ENCODE results near the gene ZNF740.

Gene ZNF740

DNA sequence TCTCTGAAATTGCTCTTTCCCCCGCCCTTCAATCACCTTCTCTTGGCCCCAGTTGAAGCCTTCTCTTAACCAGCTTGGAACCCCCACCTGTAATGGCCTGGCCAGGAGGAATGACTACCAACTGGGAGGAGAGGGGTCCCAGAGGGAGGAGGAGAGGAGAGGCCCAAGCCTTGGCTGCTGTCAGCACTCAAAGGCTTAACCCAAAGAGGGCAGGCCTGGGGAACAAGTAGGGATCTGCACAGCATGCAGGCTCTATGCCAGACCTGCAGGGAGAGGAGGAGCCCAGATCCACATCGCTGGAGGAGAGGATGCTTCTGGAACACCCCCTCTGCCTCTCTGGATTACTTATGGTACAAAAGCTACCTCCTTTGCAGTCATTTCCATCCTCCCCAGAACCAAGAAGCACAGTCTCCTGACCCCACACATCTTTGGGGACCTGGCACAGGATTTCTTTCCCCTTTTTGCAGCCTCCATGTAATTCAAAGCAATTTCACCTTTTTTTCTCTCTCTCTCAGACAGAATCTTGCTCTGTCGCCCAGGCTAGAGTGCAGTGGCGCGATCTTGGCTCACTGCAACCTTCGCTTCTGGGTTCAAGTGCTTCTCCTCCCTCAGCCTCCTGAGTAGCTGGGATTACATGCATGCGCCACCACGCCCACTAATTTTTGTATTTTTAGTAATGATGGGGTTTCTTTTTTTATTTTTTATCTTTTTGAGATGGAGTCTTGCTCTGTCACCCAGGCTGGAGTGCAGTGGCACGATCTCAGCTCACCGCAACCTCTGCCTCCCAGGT, 45.3 kb downstream of the ZNF740 start:
- FAIRE-seq (no peak), DNase-seq (ENCODE audit: low spot score) (no peak)

DNA sequence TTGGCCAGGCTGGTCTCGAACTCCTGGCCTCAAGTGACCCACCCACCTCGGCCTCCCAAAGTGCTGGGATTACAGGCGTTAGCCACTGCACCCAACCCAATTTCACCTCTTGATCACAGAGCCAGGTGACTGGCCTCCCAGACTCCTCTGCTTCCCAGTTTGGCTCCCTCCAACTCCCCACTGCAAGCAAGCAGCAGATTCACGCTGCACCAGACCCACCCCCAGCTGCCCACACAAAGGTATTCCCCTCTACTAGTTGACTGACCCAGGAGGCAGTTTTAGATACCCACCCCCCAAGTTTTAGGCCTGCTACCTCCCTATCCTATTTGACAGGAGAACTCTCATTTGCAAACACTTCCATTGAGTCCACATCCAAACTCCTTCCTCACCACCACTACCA, 46.3 kb downstream of the ZNF740 start:
- DNase-seq (ENCODE audit: low spot score) (no peak), FAIRE-seq (no peak)

DNA sequence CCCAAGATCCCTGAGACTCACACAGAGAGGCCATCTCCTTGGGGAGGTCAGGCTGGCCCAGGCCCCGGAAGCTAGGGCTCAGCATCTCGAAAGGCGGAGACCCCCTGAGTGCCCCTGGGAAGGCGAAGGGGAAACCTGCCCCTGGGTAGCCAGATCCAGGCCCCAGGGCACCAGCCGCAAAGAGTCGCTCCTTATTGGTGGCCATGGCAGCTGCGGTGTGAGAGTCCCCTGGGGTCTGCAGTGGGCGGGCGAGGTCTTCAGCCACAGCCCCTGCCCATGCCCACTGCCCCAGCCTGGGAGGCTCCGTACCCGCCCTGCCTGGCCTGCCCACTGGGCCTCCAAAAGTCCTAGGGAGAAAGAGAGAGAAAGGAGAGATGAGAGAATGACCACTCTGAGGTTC, 46.8 kb downstream of the ZNF740 start:
- DNase-seq (ENCODE audit: low spot score) (no peak), FAIRE-seq (no peak)

DNA sequence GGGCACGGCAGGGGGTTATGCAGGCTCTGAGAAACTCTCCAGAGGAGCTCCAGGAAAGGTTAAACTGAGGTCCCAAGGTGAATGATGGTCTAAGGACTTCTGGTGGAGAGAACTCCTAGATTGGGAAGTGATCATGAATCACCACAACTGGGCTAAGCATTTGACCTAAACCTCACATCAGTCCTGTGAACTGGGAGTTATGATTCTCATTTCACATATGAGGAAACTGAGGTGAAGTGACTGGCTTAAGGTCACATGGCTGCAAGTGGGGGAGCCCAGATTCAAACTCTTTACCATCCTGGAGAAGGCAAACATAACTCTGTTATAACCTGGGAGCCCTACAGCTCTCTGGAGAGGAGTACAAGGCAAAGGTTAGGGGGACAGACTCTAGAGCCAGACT, 47.3 kb downstream of the ZNF740 start:
- FAIRE-seq (no peak), DNase-seq (ENCODE audit: low spot score) (no peak)

DNA sequence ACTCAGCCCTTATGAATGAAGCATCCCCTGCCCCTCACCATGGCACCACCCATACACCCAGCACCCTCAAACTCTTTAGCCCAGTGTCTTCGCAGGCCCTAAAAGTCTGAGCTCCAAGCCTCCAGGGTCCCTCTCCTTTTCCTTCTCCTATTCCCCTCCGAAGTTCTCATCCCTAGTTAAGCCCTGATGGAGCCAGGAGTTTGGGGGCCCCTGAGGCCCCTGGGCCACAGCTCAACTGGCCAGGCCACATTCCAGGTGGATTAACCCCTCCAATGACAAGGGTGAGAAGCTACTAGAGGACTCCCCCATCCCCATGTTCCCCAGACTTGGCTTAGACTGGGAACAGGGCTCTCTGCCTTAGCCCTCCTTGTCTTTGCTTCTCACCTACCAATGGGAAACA, 48.9 kb downstream of the ZNF740 start:
- DNase-seq (ENCODE audit: low spot score) (no peak), FAIRE-seq (no peak)

DNA sequence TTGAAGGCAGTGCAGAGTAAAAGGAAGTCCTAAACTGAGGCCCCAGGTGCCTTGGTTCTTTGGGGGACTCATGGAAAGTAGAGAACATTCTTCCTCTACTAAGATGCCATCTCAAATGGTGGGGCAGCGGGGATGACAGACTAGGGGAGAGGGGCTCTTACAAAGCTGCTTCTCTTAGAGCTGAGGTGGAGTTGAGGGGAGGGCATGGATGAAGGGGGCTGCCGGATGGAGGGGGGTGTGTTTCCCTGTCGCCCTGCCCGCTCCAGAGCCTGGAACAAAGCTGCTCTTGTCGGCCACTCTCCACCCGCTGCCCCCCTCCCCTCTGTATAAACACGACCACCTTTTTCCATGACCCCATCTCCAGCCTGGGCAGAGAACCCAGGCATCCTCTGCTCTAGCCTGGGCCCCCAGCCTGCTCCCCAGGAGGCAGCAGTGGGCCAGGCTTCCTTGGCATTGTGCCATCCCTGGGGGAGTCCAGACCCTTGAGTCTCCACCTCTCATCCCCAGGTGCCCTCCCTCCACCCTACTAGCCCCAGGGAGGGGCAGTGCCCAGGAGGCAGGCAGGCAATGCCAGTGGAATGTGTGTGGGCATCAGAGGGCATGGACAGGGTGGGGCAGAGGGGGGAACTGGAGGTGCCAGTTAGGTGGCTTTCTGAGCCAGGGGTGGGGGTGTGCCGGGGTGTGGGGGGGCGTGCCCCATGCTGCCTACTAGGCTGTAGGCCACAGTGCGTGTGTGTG, 49.8 kb downstream of the ZNF740 start:
- FAIRE-seq (no peak), DNase-seq (ENCODE audit: low spot score) (no peak)

DNA sequence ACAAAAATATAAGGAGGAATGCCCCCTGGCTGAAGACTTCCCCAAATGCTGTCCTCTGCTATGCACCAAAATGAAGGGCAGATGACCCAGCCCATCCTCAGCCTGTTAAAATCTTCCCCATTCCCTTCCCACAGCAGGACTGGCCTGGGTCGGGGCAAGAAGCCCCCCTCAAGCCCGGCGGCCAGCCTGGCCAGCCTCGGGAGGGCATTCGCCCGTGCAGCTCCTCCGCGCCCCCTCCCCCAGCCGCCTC, 51.1 kb downstream of the ZNF740 start:
- FAIRE-seq, result no peak
- DNase-seq (ENCODE audit: low spot score), result no peak

DNA sequence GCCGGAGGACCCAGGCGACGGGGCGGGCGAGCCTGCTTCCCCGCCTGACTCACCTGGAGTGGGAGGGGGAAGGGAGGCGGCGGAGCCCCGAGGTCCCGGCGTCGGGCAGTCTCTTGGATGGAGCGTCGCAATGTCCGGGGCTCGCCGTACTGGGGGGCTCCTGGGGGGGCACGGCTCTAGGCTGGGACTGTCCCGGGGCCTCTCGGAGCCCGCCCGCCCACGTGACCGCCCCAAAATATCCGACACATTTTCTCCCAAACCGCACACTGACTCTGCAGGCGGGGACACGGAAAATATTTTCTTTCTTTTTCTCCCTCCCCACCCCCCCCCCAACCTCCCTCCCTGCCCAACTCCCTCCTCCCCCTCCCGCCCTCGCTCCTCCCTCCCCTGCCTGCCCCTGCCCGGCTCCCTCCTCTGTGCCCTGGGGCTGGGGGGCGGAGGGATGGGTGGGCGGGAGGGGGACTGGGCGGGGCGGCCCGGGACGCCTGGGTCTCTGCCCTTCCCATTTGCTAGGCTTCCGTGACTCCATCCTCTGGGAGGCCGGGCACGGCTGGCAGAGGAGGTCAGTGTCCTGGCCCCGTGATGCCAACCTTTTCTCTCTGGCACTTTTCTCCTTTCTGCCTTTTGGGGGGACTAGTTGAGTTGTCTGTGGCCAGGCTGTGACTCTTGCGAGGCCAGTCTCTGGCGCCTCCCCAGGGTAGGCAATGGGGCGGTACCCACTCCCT, 51.6 kb downstream of the ZNF740 start, which contains the start of gene RARG:
Gene RARG, minus strand, starts transcription at position 289 of the 725 bp plus-strand sequence. CDS start 4,664 bp downstream, outside the sequence.
- peak; percentile 24 for DNase-seq (ENCODE audit: low spot score)
- no peak for FAIRE-seq

DNA sequence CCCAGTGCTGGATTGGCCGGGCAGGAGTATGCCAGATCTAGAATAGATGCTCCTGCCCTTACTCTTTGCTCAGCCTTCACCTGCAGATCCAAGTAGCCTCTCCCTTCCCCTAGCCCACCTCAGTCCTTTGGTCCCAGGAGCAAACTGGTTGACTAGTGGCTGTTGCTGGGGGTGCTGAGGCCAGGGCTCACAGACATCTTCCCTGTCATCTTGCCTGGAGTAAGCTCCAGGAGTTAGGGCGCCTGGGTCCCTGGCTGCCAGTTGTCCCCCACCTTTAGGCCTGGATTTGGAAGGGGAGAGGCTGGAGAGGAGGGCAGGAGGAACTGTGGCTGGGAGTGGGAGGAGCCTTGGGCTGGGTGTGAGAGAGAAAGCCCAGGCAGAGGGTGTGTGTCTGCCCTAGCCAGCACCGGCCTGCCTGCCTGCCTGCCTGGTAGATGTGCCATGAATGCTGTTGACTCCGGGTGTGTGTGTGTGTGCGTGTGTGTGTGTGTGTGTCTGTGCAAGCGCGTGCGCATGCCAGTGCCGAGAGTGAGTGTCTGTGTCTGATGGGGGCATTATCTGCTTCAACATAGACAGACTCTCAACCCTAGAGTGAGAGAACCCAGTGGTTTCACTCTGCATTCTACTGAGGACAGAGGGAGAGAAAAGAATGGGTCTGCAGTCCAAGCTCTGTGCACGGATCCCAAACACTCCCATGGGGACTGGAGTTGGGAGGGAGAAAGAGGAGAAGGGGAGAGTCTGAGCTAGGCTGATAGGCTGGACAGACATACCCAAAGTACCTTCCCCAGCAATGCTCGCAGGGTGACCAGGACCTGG, 52.3 kb downstream of the ZNF740 start:
- FAIRE-seq (no peak), DNase-seq (ENCODE audit: low spot score) (no peak)

DNA sequence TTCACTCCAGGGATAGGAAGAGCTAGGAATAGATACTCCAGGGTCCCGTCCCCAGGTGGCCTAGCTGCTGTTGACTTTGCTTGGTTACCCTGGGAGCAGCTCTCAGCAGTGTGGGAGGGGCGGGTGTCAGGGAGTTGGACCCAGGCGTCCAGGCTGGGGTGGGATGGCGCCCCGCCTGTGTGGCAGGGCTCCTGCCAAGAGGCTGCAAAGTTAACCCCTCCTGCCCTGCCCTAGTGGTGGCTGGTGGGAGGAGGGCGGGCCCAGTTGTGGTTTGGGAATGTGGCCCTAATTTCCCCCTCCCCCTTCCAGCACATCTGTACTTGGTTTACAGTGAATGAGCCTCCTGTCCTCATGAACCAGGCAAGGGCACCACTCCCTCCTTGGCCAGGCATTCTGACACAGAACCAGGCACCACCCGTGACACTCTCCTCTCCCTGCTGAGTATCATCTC, 53.2 kb downstream of the ZNF740 start:
- FAIRE-seq, result no peak
- DNase-seq (ENCODE audit: low spot score), result no peak

DNA sequence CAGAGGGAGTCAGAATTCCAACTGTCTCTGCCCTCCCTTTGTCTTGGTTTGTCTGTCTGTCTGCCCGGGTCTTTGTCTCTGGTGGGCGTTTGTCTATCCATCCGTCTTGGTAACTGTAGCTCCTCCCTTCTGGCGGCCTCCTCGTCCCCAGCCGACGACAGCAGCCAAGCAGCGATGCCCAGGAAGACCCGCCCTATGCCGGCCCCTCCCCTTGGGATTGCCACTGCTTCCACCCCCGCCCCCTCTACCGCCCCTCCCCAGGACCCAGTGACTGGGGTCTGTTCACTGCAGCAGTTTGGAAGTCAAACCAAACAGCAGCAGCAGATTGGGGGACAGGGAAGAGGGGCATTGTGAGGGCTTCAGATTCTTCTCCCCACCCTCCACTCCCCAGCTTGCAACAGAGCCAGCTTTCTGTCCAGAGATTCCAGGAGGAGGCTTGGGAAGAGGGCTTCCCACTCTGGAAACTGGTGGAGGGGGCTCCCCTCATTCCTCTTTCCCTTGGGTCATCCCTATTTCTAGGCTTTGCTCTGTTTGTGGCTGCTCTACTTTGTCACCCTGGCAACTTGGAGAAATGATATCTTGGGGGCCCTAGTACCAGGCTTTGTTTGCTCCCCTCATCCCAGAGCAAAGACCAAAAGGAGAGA, 53.9 kb downstream of the ZNF740 start:
- FAIRE-seq, result no peak
- DNase-seq (ENCODE audit: low spot score), result no peak

DNA sequence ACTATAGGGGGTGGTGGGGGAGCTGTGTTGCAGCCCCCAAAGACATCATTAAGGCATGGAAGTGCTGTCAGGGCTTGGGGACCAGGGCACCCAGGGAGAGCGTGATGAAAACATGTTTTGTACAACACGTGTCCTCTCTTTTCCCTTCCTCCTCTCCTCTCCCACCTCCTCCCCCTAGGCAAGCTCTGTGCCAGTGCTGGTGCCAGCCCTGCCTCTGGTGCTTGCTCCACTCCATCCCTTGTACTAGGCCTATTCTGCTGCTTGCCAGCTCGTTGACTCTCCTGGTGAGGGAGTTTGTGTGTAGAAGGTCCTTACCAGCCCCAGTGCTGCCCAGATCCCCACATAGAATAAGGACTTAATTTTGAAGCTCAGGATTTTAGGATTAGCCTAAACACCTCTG, 54.6 kb downstream of the ZNF740 start:
- FAIRE-seq (no peak), DNase-seq (ENCODE audit: low spot score) (no peak)

DNA sequence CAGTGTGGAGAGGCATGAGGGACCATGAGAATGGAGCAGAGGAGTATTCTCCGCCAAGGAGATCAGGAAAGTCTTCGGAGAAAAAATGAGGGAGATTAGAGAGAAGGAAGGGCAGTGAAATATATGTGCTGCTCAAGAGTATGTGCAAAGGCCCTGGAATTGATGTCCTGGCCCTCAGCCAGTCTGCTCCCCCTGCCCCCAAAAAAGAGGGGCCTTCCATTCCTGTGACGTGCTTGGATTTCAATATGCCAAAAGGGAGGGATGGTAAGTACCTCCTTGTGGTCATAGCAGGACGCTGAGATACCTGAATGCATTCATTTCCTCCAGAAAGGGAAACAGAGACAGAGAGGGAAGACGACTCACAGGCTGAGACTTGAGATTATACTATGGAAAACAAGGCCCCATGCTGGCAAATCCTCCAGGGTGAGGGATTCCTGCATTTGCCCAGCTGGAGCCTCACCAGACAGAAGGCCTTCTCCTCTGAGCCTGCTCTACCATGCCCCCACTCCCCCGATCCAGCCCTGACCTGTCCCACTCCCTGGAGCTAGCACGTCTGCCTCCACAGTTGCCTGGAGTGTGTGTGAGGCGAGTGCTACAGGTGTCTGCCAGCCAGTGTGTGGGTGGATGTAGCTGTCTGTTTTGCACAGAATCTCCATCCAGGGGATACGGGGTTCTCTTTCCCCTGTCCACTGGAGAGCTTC, 55.4 kb downstream of the ZNF740 start:
- FAIRE-seq, result no peak
- DNase-seq (ENCODE audit: low spot score), result no peak

DNA sequence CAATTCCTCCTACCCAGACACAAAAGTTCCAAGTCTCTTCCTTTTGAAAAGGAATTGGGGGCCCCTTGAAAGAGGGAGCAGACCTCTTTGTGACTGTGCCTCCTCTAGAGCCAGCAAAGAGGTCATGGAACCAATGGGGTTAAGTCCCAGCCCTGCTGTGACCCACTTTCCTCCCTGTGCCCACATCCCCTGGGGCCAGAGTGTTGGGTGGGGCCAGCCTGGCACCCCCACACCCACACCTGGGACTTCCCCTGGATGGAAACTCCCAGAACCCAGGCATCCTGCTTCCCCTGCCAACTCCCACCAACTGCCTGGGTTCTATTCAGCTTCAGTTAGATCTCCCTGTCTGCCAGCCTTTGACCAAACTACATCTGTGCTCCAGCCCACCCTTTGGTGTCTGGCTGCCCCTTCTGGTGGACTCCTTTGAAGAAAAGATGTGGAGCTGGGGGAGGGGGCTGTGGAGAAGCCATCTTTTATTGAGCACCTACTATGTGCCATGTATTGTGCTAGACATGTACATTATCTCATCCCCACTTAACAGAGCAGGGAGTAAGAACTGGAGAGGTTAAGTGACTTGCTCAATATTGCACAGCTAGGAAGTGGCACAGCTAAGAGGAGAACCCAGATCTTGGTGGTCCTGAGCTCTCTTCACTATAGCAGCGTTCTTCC, 56.1 kb downstream of the ZNF740 start:
- no peak for FAIRE-seq
- no peak for DNase-seq (ENCODE audit: low spot score)

DNA sequence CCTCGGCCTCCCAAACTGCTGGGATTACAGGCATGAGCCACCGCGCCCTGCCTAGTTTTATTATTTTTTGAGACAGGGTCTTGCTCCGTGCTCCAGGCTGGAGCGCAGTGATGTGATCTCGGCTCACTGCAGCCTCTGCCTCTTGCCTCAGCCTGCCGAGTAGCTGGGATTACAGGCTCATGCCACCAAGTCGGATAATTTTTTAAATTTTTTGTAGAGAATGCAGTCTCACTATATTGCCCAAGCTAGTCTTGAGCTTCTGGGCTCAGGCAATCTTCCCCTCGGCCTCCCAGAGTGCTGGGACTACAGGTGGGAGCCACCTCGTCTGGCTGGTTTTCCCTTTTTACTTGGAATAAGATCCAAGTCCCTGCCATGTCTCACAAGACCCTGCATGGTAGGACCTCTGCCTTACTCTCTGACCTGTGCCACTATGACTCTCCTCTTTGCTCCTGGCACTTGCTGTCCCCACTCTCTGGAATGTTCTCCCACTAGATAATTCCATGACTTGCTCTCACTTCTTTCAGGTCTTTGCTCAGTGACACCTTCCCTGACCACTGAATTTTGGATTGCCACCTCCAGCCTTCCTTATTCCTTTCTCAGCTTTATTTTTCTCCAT, 59.2 kb downstream of the ZNF740 start:
- FAIRE-seq (no peak), DNase-seq (ENCODE audit: low spot score) (no peak)

DNA sequence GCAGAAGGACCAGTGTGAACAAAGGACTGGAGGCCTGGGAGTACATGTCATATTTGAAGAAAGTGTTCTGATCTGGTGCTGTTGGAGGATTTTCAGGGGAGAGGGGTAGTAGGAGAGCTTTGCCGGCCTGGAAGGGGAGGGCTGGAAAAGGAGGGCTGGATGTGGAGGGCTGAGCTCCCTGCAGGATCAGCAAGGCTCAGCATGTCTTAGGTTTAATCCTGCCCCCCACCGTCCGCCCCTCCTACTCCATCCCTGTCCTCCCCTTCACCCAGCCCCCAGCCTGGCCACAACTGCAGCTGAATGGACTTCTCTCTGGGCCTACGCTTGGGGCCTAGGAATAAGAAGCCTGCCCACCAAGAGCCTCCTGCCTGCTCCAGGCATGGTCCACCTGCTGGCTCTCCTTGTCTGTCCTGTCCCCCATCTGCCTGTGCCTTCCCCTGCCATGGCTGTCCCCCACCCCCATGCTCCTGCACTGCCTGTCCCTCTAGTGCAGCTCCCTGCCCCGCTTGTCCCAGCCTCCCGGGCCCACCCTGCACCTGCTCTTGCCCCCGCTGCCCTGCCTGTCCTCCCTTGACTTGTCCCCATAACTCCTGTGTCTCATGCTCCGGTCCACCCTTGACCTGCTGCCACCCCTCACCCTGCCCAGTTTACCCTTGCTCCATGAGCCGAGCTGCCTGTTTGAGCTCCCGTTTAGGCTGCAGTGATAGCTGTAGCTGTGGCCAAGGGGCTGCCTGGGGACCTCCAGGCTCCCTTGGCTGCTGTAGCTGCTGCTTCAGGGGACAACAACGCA, 61.3 kb downstream of the ZNF740 start:
- no peak for DNase-seq (ENCODE audit: low spot score)
- no peak for FAIRE-seq

DNA sequence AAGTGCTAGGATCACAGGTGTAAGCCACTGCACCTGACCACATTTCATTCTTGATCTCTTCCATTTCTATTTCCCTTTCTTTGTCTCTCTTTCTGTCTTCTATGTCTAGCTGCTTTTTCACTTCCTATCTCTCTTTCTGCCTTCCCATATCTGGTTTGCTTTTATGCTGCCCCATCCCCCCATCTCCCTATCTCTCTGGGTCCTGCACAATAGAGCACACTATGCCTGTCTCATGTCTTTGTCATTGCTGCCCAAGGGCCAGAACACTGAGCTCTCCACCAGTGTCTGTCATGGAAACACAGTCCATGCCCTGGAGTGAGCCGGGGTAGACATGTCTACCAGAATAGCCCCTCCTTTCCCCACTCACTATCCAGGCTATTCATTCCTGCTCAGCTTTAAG, 63.8 kb downstream of the ZNF740 start:
- FAIRE-seq (no peak), DNase-seq (ENCODE audit: low spot score) (no peak)

Data from RCC 7860 (cell line).